Measurements from ENCODE around the gene IL20RA.

Gene IL20RA

DNA sequence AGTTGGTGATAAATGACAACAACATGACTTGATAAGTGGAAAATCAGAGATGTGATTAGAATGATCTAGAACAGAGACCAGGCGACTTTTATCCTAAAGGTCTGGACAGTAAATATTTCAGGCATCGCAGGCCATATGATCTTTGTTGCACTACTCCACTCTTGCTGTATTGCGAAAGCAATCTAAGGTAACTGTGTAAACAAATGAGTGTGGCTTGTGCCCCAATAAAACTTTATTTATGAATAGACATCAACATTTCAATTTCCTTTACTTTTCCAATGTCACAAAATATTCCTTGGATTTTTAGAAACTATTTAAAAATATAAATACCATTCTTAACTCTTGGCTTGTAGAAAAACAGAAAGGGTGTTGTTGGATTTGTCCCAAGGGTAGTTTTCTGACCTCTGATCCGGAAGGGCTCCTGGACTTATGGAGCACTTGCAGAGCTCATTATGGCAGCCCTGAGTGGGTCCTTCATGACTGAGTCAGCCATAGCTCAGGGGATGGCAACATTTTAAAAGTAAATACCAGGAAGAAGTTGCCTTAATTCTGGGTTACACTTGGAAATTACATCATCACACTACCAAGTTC, 34.5 kb downstream of the IL20RA start:
- TF ChIP-seq, protein P1, sequence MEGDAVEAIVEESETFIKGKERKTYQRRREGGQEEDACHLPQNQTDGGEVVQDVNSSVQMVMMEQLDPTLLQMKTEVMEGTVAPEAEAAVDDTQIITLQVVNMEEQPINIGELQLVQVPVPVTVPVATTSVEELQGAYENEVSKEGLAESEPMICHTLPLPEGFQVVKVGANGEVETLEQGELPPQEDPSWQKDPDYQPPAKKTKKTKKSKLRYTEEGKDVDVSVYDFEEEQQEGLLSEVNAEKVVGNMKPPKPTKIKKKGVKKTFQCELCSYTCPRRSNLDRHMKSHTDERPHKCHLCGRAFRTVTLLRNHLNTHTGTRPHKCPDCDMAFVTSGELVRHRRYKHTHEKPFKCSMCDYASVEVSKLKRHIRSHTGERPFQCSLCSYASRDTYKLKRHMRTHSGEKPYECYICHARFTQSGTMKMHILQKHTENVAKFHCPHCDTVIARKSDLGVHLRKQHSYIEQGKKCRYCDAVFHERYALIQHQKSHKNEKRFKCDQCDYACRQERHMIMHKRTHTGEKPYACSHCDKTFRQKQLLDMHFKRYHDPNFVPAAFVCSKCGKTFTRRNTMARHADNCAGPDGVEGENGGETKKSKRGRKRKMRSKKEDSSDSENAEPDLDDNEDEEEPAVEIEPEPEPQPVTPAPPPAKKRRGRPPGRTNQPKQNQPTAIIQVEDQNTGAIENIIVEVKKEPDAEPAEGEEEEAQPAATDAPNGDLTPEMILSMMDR (IDR thresholded peaks at IDR 0.05; ENCODE audit: insufficient read depth, low read depth, low read length, missing control alignments): no peak
- H3K4me3 ChIP-seq (ENCODE audit: low read depth, low read length): no peak overlapping the region
- DNase-seq (ENCODE audit: low read depth): no peak

DNA sequence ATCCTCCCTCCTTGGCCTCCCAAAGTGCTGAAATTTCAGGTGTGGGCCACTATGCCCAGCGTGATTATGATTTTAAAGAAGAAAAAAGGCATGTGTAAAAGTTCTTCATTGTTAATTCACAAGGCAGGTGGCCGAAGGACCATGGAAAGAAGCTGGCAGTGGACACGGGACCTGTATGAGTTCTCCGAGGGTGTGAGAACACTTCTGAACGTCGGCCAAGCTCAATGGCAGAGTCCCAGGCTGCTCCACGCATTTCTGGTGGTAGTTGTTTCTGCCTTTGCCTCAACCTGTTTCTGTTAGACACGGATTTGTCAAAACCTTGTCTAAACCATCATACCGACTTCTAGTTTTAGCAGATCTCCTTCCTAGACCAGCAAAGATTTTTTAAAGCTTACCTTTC, 36.6 kb downstream of the IL20RA start:
- no peak overlapping the region for H3K4me3 ChIP-seq (ENCODE audit: low read depth, low read length)
- TF ChIP-seq, protein P1 (IDR thresholded peaks at IDR 0.05; ENCODE audit: insufficient read depth, low read depth, low read length, missing control alignments): no peak

DNA sequence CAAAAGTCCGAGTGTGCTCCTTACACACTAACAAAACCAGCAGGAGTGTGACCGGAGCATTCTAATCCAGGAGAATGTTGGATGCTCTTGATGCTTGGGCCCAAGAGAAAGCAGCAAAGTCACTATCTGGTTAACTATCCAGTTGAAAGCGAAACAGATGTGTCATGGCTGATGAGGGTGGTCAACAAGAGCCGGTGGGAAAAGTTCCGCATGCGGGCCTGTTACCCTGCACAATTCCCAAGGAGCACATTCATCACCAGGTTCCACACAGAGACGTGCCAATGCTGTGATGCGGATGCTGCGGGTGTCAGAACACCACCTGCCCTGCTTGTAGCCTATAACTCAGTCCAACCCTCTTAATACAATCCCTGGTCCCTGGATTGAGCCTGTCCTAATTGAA, 38.7 kb downstream of the IL20RA start:
- TF ChIP-seq, protein P1 (IDR thresholded peaks at IDR 0.05; ENCODE audit: insufficient read depth, low read depth, low read length, missing control alignments): no peak
- no peak for DNase-seq (ENCODE audit: low read depth)
- no peak overlapping the region for H3K4me3 ChIP-seq (ENCODE audit: low read depth, low read length)

More for the DNA sequence above, 36.6 kb downstream of the IL20RA start:
- DNase-seq (ENCODE audit: low read depth): no peak

DNA sequence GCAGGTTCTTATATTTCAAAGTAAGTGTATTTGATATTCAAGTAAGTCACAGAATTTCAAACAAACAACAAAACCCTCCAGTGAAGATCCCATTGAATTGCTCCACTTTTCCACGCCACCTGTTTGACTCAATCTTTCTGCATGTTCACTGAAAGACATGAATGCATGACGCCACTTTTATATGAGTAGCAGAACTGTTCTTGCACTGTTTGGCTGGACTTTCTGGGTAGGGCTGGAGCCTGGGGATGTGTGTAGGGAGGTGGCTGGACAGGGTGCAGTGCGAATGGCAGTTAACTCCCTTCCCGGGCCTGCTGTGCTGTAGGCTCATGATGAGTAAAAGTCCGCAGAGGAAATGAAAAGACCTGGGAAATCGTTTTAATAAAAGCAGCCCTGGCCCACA, 39.7 kb downstream of the IL20RA start:
- no peak for DNase-seq (ENCODE audit: low read depth)
- TF ChIP-seq, protein P1 (IDR thresholded peaks at IDR 0.05; ENCODE audit: insufficient read depth, low read depth, low read length, missing control alignments): no peak
- H3K4me3 ChIP-seq (ENCODE audit: low read depth, low read length): no peak overlapping the region

DNA sequence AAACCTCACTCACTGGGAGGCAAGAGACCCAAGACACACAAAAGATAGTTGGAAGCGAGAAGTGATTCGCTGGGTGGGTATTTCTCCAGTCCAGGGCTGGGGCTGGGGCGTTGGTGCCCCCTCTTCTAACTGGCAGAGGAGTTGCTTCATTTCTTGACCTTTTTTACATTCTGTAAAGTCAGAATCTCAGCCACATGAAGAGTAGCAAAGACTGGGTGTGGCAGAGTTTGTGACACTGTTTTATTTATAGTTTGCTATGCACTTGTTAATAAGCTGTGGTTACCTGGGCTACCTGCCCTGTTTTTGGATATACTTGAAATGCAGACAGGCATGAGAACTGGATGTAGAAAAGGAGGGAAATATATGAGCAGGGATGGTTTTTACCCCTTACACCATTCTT, 42.3 kb downstream of the IL20RA start:
- TF ChIP-seq, protein P1 (IDR thresholded peaks at IDR 0.05; ENCODE audit: insufficient read depth, low read depth, low read length, missing control alignments): no peak
- H3K4me3 ChIP-seq (ENCODE audit: low read depth, low read length): no peak overlapping the region
- no peak for DNase-seq (ENCODE audit: low read depth)

DNA sequence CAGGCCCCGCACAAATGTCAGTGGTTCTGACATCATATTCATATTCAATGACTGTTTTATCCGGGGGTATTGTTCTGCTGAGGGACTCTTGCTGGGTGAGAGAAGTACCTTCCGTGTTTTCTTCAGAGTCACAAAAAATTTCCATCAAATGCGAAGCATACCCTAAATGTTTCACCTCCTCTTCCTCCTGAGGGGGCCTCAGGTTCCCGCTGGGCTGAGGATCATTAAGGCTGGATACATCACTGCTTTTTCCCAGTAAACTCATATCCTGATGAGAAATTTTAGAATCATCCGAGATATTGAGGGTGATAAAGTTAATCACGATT, 42.8 kb downstream of the IL20RA start:
- no peak overlapping the region for H3K4me3 ChIP-seq (ENCODE audit: low read depth, low read length)

More for the DNA sequence above, 42.8 kb downstream of the IL20RA start:
- TF ChIP-seq, protein P1 (IDR thresholded peaks at IDR 0.05; ENCODE audit: insufficient read depth, low read depth, low read length, missing control alignments): no peak
- no peak for DNase-seq (ENCODE audit: low read depth)

Measured in GM12865 (cell line).